ENCODE measurements around the gene USP21.

DNA sequence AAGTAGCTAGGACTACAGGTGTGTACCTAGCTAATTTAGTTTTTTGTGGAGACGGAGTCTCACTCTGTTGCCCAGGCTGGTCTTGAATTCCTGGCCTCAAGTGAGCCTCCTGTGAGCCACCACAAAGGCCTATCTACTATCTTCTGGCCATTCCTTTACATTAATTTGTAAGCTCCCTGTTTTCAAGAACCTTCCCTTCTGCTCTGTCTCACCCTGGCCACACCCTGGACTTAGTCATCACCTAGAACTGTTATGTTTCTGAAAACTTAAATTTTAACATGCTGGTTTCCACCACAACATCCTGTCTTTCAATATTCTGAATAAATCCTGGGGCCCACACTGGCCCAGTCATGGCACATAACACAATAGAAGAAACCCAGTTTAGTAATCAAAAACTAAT lies 22.9 kb downstream of the USP21 start:
- TF ChIP-seq FOXP2 (optimal IDR thresholded peaks at IDR 0.05; ENCODE audit: control extremely low read depth, extremely low read length, insufficient read depth) (no peak), POLR2AphosphoS5 (IDR thresholded peaks at IDR 0.05; ENCODE audit: borderline replicate concordance, low read depth, low read length) (no peak)
